Skin of body (tissue), 2 donors: Measurements from ENCODE around the gene FAM32A. TPM values are rescaled to one million over a fixed set of nuclear protein-coding genes. Genes with fewer than 3 reads are reported as not detected.
"Not testable (repeated sequence)": the region's sequence is repeated elsewhere in the genome, so short reads cannot be mapped to it uniquely, and the experiment has no call there.

ENCODE experiments used
- DNase-seq: peaks from one replicate; lab custom pipeline; 2025; lab: John Stamatoyannopoulos, UW
- total RNA-seq: library from RNA; depleted of rRNA; stranded (reverse); fragments of >200 nt; gene quantifications from one replicate; pipeline ENCODE4 v1.2.3, GENCODE V29; 2014

Gene FAM32A
- total RNA-seq, 1 donor from 2014 or later, result 51.8 TPM

DNA sequence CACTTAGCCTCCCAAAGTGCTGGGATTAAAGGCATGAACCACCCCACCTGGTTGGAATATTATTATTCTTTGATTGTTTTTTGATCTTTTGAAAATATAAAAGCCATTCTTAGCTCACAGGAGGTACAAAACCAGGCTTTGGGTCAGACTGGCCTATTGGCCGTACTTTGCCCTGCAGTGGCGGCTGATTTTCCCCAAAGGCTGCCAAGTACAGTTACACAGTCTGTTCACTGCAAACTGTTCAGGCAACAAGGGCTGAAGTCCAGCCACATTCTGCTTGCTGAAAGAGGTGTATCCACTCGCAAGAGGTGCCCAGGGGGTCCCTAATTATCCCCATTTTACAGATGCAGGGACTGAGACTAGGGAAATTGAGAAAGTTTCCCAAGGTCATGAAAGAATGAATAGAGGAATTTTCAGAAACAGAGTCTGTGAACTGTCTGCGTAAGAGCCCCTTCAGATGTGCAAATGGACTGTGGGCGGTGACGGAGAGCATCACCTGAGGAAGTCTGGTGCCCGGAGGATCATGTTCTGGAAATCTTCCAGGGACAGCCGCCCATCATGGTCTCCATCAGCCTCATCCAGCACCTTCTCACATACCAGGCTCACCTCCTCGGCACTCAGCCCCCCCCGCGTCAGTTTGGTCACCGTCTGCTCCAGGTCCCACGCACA lies 20.9 kb upstream of the FAM32A start:
- DNase-seq, result no peak

DNA sequence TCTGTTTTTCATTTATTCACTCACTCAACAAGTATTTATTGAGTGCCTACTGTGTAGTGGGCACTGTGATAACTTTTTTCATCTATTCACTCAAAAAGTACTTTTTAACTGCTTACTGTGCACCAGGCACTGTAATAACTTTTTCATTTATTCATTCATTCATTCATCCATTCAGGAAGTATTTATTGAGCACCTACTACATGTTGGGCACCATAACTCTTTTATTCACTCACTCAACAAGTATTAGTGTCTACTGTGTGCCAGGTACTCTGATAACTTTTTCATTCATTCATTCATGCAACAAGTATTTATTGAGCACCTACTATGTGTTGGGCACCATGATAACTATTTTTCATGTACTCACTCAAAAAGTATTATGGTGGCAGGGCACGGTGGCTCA lies 18.8 kb upstream of the FAM32A start:
- DNase-seq, result no peak

DNA sequence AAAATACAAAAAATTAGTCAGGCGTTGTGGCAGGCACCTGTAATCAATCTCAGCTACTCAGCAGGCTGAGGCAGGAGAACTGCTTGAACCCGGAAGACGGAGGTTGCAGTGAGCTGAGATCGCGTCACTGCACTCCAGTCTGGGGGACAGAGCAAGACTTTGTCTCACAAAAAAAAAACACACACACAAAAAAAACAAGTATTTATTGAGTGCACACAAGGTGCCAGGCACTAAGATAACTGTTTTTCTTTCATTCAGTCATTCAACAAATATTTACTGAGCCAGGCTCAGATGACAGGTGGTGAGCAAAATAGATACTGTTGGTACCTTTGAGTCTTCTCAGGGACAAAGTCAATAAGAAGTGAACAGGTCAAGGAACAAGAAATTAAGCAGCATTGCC lies 18.2 kb upstream of the FAM32A start:
- DNase-seq, result no peak

DNA sequence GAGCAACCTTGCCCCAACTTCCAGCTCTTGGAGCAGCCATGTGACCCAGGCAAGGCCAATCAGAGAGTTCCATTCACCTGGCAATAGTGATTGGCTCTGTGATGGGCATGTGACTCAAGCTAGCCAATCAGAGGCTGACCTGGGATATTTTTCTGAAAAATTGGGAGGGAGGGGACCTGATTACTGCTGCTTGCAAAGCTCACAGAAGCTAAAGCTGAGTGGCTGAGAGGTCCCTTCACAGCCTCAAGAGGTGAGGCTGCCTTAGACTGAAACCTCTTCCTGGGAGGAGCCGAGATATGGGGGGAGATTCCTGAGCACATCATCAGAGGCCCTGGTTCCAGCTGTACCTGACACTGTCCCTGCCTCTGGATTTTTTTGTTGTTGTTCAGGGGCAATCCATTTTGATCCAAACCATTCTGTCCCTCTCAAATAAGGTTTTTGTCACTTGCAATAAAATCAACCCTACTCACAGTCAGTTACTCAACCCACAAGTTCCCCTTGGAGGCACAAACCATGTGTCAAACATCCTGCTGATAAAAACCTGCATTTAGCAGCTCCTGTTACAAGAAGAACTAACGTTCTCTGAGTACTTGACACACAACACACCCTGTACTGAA lies 16.6 kb upstream of the FAM32A start:
- DNase-seq, result no peak

DNA sequence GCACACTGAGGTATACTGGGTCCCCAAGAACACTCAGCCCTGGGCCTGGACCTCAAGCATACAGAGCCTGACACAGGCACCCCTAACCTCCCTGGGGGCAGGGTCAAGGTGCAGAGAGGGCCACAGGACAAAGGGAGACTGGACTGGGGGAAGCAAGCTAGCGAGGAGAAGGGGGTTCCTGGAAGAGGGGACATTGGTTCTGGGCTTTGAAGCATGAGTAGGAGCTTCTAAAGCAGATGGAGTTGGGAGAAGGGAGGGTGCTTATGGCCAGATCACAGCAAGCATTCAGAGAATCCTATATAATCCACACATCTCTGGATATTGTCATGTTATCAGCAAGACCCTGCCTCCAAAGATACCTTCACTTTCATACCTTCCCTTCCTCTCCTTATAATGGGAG lies 15.1 kb upstream of the FAM32A start:
- no peak for DNase-seq

DNA sequence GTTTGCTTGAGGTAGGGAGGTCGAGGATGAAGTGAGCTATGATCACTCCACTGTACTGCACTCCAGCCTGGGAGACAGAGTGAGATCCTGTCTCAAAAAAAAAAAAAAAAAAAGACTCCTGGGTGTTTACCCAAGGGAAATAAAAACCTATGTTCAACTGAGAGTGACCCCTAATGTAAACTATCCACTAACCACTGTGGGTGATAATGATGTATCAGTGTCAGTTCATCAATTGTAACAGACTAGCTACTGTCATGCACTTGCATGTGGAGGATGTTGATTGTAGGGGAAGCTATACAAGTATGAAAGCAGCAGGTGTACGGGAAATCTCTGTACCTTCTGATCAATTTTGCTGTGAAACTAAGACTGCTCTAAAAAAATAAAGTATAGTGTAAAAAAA lies 9.3 kb upstream of the FAM32A start:
- DNase-seq, result no peak

DNA sequence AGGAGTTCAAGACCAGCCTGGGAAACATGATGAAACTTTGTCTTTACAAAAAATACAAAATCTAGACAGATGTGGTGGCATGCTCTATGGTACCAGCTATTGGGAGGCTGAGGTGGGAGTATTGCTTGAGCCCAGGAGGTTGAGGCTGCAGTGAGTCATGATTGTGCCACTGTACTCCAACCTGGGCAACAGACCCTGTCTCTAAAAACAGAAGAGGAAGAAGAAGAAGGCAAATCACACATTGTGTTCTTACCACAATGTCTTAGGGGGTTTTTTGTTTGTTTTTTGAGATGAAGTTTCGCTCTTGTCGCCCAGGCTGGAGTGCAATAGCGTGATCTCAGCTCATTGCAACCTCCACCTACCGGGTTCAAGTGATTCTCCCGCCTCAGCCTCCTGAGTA lies 6.3 kb upstream of the FAM32A start:
- not testable (repeated sequence) for DNase-seq

DNA sequence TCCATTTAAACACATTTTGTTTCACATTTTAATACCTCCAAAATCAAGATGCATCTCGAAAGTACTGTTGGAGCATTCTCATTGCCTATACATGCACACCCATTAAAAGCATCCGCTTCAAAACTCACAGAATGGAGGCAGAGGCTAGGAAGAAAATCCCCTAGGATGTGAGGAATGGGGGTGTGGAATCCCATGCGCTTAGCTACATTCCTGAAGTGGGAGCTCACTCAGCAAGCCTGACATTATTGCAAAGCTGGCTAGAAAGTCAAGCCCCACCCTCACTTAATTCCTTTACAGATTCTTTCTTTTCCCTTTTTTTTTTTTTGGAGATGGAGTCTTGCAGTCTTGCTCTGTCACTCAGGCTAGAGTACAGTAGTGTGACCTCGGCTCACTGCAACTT lies 4.6 kb upstream of the FAM32A start:
- DNase-seq, result peak; percentile 81

DNA sequence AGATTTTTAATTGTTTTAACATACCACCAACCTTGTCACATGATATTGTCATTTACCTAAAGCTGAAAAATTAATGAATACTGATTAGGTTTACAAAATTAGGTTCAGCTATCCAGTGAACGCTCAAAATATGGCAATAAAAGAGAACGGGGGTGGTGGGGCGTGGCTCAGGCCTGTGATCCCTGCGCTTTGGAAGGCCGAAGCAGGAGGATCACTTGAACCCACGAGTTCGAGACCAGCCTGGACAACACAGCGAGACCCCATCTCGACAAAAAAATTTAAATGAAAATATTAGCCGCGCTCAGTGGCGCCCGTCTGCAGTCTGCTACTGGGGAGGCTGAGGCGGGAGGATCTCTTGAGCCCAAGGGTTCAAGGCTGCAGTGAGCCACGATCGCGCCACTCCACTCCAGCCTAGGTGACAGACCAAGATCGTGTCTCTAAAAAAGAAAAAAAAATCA lies 516 bp upstream of the FAM32A start:
- DNase-seq, result no peak

DNA sequence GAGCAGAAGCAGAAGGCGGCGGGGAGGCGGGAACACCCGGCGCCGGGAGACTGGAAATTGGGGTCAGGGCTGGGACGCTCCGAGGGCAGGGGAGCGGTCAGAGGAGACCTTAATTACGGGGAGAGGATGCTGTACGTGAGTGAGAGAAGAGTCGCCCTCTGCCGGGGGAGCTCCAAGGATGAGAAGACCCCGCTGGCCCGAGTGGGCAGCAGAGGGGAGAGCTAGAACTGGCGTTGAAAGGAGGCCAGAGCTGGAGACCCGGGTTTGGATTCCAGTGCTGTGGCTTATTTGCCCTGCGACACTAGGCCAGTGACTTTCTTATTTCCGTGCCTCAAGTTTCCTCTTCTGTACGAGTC lies 536 bp downstream of the FAM32A start:
- no peak for DNase-seq

DNA sequence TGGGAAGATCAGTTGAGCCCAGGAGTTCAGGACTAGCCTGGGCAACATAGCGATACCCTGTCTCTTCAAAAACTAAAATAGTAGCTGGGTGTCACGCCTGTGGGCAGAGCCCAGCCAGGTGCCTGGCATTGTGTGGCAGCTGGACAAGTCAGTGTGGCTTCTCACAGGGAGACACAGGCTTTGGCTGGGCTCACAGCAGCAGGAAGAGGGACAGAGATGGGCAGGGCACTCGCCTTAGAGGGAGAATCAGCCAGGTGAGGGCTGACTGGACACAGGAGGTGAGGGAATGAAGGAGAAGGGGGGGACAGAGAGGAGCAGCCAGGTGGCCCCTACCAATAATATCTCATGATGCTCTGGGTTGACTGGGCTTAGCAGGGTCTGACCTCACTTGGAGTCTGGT lies 3.3 kb downstream of the FAM32A start:
- no peak for DNase-seq

DNA sequence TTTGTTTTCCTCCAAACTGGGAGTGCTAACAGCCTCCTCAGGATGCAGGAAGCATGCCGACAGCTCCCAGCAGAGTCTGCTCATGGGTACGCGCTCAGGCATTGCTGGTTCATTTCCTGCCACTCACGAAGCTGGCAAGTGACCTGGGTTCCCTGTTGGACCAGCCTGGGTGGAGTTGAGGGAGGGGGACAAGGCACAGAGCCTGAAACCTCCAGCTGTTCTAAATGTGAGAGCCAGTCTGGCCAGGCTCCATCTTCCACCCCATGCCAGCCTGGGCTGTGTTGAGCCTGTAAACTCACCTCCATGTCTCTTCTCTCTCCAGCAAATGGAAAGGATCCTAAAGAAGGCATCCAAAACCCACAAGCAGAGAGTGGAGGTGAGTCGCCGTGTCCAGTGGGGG lies 5.0 kb downstream of the FAM32A start:
- no peak for DNase-seq

DNA sequence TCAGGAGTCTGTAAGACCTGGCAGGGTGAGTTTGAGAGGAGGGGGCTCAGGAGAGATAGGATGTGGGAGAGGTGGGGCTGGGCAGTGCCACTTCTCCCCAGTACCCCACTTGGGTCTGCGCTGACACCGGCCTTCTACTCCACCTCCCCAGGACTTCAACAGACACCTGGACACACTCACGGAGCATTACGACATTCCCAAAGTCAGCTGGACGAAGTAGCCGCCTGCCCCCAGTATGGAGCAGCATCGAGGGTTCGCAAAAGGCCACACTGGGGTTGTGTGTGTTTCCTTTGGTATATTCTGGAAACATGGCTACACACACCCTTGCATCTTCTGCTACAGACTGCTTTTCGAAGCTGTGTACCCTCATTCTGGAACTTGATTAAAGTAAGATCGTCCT lies 5.5 kb downstream of the FAM32A start:
- DNase-seq, result no peak

DNA sequence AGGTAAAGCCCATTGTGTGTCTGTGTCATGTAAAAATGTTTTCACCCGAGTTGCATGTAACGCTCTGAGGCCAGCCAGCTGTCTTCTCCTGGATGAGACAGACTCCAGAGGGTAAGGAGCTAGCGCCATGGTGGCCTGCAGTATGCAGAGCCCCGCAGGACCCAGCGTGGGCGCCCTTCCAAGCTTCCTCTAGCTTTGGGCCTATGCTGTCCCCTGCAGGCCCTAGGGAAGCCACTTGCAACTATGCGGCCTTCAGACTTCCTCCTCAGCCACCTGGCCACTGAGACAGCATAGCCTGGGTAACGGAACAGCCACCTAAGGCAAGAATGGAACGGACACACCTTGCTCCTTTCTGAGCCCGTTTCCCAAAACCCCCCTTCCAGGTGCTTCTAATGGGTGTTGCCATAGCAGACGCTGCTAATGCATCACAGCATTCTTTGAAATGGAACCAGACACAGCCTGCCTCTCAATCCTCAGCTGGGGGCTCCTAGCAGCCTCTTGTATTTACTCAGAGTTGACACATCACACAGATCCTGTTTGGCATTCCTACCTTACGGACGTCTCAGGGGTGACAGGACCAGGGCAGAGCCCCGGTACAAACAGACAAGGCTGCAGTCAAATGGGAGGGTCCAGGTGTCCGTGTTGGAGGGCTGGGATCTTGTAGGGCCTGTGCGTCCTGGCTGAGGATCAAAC lies 6.2 kb downstream of the FAM32A start:
- DNase-seq, result no peak

DNA sequence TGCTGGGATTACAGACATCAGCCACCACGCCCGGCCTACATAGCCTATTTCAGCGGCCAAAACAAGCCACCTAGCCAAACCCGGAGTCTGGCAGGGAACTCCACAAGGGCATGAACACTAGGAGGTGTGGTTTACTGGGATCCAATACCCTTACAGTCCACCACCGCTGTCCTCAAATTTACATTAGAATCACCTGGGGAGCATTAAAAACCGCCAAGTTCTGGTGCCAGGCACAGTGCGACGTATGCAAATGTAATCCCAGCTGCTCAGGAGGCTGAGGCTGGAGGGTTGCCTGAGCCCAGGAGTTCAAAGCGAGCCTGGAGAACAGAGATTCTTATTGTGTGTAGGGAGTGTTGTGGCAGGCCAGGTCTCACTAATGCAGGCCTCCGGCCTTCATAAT lies 8.3 kb downstream of the FAM32A start:
- DNase-seq, result no peak

DNA sequence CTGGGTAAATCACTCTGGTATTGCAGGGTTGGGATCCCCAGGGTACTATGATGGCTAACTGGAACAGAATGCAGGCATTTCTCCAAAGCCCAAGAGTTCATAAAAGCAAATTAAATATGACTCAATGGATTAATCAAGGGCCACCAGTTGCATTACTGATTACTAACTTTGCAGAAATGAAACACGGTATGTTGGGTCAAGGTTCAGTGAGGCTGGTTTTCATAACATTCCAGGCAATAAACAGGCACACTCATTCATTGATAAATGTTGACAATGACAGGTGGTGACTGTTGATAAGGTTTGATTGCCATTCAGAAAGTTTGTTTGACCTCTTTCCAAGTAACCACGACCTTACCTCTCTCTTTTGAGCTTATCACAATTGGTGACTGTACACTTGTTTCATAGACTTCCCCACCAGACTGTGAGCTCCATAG lies 12.0 kb downstream of the FAM32A start:
- no peak for DNase-seq

DNA sequence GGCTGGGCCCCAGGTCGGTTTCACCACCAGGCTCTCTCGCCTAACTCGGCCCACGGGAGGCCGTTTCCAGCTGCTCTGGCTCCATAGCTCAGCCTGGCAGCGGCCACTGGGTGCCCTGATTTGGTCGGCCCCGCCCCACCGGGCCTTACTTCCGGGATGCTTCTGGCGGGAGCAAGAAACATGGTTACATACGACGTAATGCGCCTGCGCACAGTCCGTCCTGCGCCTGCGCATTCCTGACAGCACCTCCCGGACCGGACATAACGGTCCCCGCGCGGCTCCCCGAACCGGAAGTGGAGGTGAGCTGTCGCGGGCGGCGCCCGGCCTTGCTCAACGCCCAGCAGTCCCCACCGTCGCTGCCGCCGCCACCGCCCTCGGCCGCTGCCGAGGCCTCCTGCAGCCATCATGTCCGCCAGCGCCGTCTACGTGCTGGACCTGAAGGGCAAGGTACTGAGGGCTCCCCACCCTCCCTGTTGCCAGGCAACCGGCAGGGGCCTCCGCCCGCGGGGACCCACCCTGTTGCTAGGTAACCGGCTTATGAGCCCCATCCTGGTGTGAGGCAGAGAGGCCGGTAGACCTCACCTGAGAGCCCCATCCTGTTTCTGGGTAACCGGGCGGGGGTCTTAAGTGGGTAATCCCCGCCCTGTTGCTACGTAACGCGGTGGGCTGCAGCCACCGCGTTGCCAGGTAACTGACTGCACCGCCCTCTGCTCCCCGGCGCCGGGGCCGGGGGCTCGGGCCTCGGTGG lies 12.6 kb downstream of the FAM32A start, which contains the start of gene AP1M1:
TSS of gene AP1M1 (plus strand) at position 290 of the 748 bp plus-strand sequence. CDS start at position 406, 116 bp downstream.
- DNase-seq, result peak; percentile 90

DNA sequence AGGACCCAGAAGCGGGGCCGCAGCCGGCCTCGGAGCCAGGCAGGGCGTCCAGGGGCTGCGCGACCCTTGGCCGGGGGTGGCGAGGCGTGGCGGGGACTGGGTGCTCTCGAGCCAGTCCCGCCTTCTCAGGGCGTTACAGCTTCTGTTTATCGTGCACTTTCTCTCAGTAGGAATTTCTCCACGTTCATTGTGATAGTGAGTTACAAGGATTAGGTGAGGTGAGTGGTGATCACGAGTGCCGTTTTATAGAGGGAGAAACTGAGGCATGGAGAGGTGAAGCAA lies 13.1 kb downstream of the FAM32A start:
- DNase-seq, result no peak

DNA sequence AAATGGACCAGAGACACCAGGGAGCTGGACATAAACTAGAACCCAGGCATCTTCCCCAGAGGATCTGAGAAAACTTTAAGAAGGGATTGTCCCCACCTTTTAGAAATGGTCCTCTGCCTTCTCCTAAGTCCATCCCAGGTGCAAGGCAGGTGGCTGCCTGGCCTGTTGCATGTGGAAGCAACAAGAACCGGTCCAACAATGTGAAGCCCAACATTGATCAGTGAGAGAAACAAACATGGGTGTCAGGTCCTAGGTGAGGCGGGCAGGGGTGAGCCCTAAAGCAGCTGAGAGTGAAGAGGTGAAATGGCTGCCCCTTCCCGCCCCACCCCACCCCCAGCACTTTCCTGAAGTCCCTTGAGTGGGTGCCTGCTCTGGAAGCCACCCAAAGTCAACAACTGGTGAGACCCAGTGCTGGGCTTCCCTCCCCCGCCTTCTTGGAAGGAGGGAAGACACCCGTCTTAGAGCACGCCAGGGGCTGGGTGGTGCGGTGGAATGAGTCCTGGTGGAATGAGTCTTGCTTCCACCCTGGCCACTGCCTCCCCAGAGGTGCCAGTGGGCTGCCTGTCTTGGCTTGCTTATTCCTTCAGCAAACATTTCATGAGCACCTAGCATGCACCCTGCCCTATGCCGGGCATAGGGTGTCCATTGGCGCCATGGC lies 14.2 kb downstream of the FAM32A start:
- no peak for DNase-seq

DNA sequence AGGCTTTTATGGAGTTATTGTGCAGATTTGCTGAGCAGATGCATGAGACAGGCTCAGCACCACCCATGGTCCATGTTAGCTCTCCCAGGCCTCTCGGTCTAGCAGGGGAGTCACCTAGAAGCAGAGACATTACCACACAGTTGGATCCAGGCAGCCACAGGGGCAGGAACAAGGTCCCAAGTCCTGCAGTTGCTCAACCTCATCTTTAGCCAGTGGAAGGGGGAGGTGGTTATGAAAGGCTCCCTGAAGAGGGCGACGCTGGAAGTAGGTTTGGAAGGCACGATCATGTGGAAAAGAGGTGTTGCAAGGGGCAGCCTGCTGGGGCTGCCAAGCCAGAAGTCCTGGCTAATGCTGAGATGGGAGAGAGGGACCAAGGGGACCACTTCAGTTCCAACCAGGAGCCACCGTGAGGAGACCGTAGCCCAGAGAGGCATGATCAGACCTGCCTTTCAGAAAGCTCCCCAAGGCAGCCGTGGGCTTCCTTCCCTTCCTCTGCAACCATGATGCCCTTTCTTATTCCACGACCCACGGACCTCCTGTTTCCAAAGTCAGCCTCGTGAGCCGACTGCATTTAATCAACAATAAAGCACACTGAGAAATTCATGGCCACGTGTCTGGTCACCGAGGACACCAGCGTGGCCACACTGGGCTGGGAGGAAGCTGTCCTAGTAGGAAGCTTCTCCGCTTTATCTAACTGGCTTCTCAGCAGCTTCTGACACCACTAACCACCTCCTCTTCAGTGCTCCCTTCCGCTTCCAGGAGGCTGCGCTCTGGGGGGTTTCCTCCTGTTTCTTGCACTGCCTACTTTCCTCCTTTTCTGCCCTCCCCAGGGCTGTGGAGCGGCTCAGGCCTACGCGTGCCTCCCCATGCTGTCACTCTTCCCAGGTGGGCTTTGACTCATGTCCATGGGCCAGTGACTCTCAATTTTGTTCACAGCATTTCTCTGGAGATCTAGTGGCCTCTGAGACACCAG lies 15.1 kb downstream of the FAM32A start:
- no peak for DNase-seq

DNA sequence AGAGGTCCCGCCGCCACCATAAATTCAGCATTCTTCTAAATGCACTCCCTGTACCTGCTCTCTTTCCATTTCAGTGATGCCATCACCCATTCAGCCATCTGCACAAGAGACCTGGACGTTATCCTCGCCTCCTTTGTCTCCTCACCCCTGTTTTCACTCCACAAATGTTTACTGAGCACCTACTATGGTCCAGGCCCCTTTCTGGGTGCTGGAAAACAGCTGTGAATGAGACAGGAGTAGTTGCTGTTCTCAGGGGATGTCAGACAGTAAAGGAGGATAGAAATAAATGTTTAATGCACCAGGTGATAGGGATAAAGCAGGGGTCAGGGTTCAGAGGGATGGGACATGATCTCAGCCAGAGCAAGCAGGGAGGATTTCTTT lies 15.8 kb downstream of the FAM32A start:
- DNase-seq, result no peak
